Measurements from ENCODE around the gene SPRED3. TPM values are rescaled to one million over a fixed set of nuclear protein-coding genes. Genes with fewer than 3 reads are reported as not detected.

SPRED3 gene
- total RNA-seq, 6 experiments from 2014 or later = 0.12 to 0.37 (median 0.22) TPM; not detected in 2

GRCh38 chr19:38371081-38371480 lies 17.4 kb upstream of the SPRED3 start:
- intact Hi-C loops (cut with DNase I) = no loop called here
- Histone ChIP-seq H3K4me3 (no peak overlapping the region), H3K9me3 (no peaks in the 10 kb centered on the region), H3K36me3 (no peaks in the 10 kb centered on the region), H3K27me3 (no peaks in the 10 kb centered on the region), H3K27ac (no peak overlapping the region), H3K4me1 (peaks cover 0 to 8% (median 3%) of the 10 kb centered on the region in 4 donors)
- DNase-seq (no peak), ATAC-seq (no peak)
- TF ChIP-seq CTCF (IDR thresholded peaks at IDR 0.05) = no peak
- TF ChIP-seq POLR2A (IDR thresholded peaks at IDR 0.05) = no peak
- WGBS (ENCODE audit: insufficient coverage, low coverage, low lambda C conversion rate, missing lambda C conversion rate) = 61% methylated on average over 4 of the region's 6 CpGs

DNA sequence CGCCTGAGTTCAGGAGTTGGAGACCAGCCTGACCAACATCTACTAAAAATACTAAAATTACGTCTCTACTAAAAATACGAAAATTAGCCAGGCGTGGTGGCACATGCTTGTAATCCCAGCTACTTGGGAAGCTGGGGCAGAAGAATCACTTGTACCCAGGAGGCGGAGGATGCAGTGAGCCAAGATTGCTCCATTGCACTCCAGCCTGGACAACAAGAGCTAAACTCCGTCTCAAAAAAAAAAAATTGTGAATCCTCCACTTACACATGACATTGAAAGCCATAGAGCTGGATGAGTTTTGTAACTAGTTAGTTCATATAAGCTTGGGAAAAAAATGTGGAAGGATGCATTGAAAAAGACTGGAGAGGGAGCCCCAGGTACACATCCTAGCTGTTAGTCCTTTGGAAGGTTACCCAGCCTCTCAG lies 14.6 kb upstream of the SPRED3 start:
- WGBS (ENCODE audit: insufficient coverage, low coverage, low lambda C conversion rate, missing lambda C conversion rate) = 65% methylated on average over 6 of the region's 6 CpGs
- Histone ChIP-seq H3K27me3 (no peaks in the 10 kb centered on the region), H3K4me3 (peak overlapping the region; percentile 32 to 82 (median 81)), H3K4me1 (peaks cover 0 to 8% (median 3%) of the 10 kb centered on the region in 4 donors), H3K27ac (peak overlapping the region; percentile 43 to 58 (median 57)), H3K9me3 (no peaks in the 10 kb centered on the region), H3K36me3 (peaks cover 0 to 4% (median under 1%) of the 10 kb centered on the region in 4 donors)
- intact Hi-C loops (cut with DNase I) = no loop called here
- DNase-seq (no peak), ATAC-seq (no peak)
- TF ChIP-seq POLR2A (IDR thresholded peaks at IDR 0.05) (no peak), CTCF (IDR thresholded peaks at IDR 0.05) (no peak)

DNA sequence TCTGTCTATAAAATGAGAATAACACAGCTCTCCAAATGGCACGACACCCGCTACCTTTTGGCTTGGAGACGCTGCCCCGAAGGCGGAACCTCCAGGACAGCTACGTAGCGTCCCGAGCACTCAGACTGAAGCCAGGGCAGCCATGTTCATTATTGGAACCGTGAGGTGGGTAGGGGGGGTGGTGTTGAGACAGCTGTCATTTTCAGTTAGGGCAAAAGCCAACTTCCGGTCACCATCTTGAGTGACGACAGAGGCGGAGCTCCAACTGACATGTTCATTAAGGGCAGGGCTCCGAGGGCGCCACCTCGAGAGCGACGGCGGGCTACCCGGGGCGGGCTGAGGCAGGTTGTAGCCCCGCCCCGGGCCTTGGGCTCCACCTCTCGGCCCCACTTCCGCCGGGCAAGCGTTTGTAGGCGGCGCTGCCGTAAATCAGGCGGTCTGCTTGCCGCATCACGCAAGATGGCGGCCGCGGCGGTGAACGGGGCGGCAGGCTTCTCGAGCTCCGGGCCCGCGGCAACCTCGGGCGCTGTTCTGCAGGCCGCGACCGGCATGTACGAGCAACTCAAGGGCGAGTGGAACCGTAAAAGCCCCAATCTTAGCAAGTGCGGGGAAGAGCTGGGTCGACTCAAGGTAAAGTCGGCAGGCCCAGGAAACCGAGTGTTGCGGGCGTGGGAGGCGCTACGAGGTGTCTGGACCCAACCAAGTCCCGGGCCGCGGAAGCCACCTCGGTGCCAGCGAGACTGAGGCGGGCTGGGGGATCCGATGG lies 14.0 kb upstream of the SPRED3 start, which contains the start of gene PSMD8:
Gene PSMD8 (plus strand): TSS at position 240 of the 766 bp plus-strand sequence. CDS start 31 bp downstream, at position 271.
- intact Hi-C loops (cut with DNase I) = no loop called here
- TF ChIP-seq POLR2A (IDR thresholded peaks at IDR 0.05) (peak; percentile 94), CTCF (IDR thresholded peaks at IDR 0.05) (peak in 3 of 4 donors; percentile 49 to 55 (median 51))
- Histone ChIP-seq H3K4me1 (peaks cover 0 to 8% (median 3%) of the 10 kb centered on the region in 4 donors), H3K4me3 (peak within 1 kb of the TSS; percentile 81 to 92 (median 82)), H3K36me3 (peaks cover 0 to 10% (median 2%) of the 10 kb centered on the region in 4 donors), H3K27ac (peak within 1 kb of the TSS; percentile 69 to 89 (median 78)), H3K27me3 (no peaks in the 10 kb centered on the region), H3K9me3 (no peaks in the 10 kb centered on the region)
- 0% methylated on average over 25 of the region's 65 CpGs for WGBS (ENCODE audit: insufficient coverage, low coverage, low lambda C conversion rate, missing lambda C conversion rate)
- peak; percentile 98 to 99 (median 98) for ATAC-seq
- DNase-seq = peak; percentile 99 to 100 (median 100)

- peak overlapping the region; percentile 81 to 92 (median 82) for H3K4me3 ChIP-seq
- H3K36me3 ChIP-seq = peaks cover 0 to 15% (median 2%) of the 10 kb centered on the region in 4 donors
- intact Hi-C loops (cut with DNase I) = no loop called here
- H3K9me3 ChIP-seq = no peaks in the 10 kb centered on the region
- DNase-seq = no peak
- peaks cover 0 to 8% (median 3%) of the 10 kb centered on the region in 4 donors for H3K4me1 ChIP-seq
- no peaks in the 10 kb centered on the region for H3K27me3 ChIP-seq
- ATAC-seq = peak in 1 of 4 donors; percentile 2
- H3K27ac ChIP-seq = peak overlapping the region; percentile 69 to 89 (median 78)
- no peak for TF ChIP-seq CTCF (IDR thresholded peaks at IDR 0.05)
- no peak for TF ChIP-seq POLR2A (IDR thresholded peaks at IDR 0.05)
- WGBS (ENCODE audit: insufficient coverage, low coverage, low lambda C conversion rate, missing lambda C conversion rate) = under 1% methylated on average over 18 of the region's 18 CpGs
These were observed 13.4 kb upstream of the SPRED3 start for GRCh38 chr19:38375098-38375493.
